Parathyroid adenoma (tissue), 2 donors: ENCODE measurements around the gene TNS3.
A peak's percentile ranks its signal among the peaks of the same experiment; 100 is the strongest.

Experiments
- H2AFZ ChIP-seq: fragments of 300-600 bp; sonication (generic); one replicate; pipeline ENCODE4 v1.7.0; 2017; ENCODE audit warnings: antibody characterized with exemption, mild to moderate bottlenecking
- H3K27ac ChIP-seq: fragments of 300-600 bp; sonication (generic); one replicate; pipeline ENCODE4 v1.7.0; 2017
- H3K27me3 ChIP-seq: fragments of 300-600 bp; sonication (generic); one replicate; pipeline ENCODE4 v1.7.0; 2017; ENCODE audit warnings: low read length; ENCODE audit not compliant: control insufficient read depth, insufficient read depth
- H3K36me3 ChIP-seq: fragments of 300-600 bp; sonication (generic); one replicate; pipeline ENCODE4 v1.7.0; 2017; ENCODE audit warnings: low read length; ENCODE audit not compliant: control insufficient read depth, insufficient read depth
- H3K4me1 ChIP-seq: fragments of 300-600 bp; sonication (generic); one replicate; pipeline ENCODE4 v1.7.0; 2017; ENCODE audit warnings: control low read depth
- H3K4me2 ChIP-seq: fragments of 300-600 bp; sonication (generic); one replicate; pipeline ENCODE4 v1.7.0; 2017; ENCODE audit warnings: low read length
- H3K4me3 ChIP-seq: fragments of 300-600 bp; sonication (generic); one replicate; pipeline ENCODE4 v1.7.0; 2017; ENCODE audit warnings: low read depth, low read length
- H3K79me2 ChIP-seq: fragments of 300-600 bp; sonication (generic); one replicate; pipeline ENCODE4 v1.7.0; 2017; ENCODE audit warnings: control low read depth
- H3K9ac ChIP-seq: fragments of 300-600 bp; sonication (generic); one replicate; pipeline ENCODE4 v1.7.0; 2017; ENCODE audit warnings: mild to moderate bottlenecking
- H3K9me3 ChIP-seq: fragments of 300-600 bp; sonication (generic); one replicate; pipeline ENCODE4 v1.7.0; 2017; ENCODE audit warnings: low read length; ENCODE audit not compliant: control insufficient read depth
- TF ChIP-seq, protein P1 (sequence below): fragments of 300-600 bp; sonication (generic); IDR thresholded peaks from one replicate; pipeline ENCODE4 v1.7.0; 2017; ENCODE audit warnings: antibody characterized with exemption, mild to moderate bottlenecking
- donor health status: primary hyperparathyroidism.

Gene TNS3

GRCh38 chr7:47430422-47430821, 151.5 kb downstream of the TNS3 start:
- H3K9me3 ChIP-seq = no peaks in the 10 kb centered on the region
- H3K27ac ChIP-seq = no peak overlapping the region
- no peaks in the 10 kb centered on the region for H3K36me3 ChIP-seq
- no peak overlapping the region for H3K9ac ChIP-seq
- H2AFZ ChIP-seq = no peak overlapping the region
- no peak overlapping the region for H3K4me3 ChIP-seq
- peaks cover 29% of the 10 kb centered on the region for H3K4me1 ChIP-seq
- H3K27me3 ChIP-seq = no peaks in the 10 kb centered on the region
- peaks cover 9% of the 10 kb centered on the region for H3K79me2 ChIP-seq
- TF ChIP-seq, protein P1, sequence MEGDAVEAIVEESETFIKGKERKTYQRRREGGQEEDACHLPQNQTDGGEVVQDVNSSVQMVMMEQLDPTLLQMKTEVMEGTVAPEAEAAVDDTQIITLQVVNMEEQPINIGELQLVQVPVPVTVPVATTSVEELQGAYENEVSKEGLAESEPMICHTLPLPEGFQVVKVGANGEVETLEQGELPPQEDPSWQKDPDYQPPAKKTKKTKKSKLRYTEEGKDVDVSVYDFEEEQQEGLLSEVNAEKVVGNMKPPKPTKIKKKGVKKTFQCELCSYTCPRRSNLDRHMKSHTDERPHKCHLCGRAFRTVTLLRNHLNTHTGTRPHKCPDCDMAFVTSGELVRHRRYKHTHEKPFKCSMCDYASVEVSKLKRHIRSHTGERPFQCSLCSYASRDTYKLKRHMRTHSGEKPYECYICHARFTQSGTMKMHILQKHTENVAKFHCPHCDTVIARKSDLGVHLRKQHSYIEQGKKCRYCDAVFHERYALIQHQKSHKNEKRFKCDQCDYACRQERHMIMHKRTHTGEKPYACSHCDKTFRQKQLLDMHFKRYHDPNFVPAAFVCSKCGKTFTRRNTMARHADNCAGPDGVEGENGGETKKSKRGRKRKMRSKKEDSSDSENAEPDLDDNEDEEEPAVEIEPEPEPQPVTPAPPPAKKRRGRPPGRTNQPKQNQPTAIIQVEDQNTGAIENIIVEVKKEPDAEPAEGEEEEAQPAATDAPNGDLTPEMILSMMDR = no peak
- H3K4me2 ChIP-seq = no peak overlapping the region

DNA sequence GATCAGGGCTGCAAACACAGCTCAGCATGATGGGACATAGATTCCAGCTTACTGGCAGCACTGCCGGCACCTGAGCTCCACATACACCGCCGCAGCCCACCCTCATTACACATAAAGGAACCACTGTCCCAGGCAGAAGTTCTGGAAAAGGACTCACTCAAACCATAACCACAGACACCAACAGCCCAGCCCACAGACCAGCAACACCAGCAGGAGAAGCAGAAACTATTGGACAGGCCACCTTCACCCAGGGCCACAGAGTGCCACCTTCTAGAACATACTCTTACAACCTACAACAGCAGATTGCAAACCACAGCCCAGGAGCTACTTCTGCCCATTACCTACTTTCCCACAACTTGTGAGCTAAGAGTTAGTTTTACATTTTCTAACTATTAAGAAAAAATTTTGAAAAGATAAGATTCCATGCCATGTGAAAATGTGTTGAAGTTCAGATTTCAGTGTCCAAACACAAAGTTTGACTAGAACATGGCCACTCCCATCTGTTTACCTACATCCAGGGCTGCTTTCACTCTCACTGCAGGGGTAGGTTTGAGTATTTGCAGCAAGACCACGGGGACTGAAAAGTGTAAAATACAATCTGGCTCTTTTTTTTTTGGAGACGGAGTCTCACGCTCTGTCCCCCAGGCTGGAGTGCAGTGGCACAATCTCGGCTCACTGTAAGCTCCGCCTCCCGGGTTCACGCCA, 153.0 kb downstream of the TNS3 start:
- H3K4me1 ChIP-seq = peaks cover 25% of the 10 kb centered on the region
- peaks cover 9% of the 10 kb centered on the region for H3K79me2 ChIP-seq
- H3K36me3 ChIP-seq = no peaks in the 10 kb centered on the region
- TF ChIP-seq, protein P1 = no peak
- no peak overlapping the region for H3K4me3 ChIP-seq
- no peak overlapping the region for H3K4me2 ChIP-seq
- no peak overlapping the region for H3K9ac ChIP-seq
- H3K27me3 ChIP-seq = no peaks in the 10 kb centered on the region
- H2AFZ ChIP-seq = peak overlapping the region; percentile 39
- peak overlapping the region; percentile 26 for H3K27ac ChIP-seq
- H3K9me3 ChIP-seq = no peaks in the 10 kb centered on the region

GRCh38 chr7:47428052-47428767, 153.7 kb downstream of the TNS3 start:
- Histone ChIP-seq H3K79me2 (peaks cover 9% of the 10 kb centered on the region), H3K36me3 (no peaks in the 10 kb centered on the region), H3K4me1 (peaks cover 24% of the 10 kb centered on the region), H3K9me3 (no peaks in the 10 kb centered on the region), H3K27me3 (no peaks in the 10 kb centered on the region), H3K4me2 (no peak overlapping the region), H3K4me3 (no peak overlapping the region), H3K27ac (peak overlapping the region; percentile 26), H2AFZ (peak overlapping the region; percentile 39), H3K9ac (no peak overlapping the region)
- TF ChIP-seq, protein P1 = no peak

DNA sequence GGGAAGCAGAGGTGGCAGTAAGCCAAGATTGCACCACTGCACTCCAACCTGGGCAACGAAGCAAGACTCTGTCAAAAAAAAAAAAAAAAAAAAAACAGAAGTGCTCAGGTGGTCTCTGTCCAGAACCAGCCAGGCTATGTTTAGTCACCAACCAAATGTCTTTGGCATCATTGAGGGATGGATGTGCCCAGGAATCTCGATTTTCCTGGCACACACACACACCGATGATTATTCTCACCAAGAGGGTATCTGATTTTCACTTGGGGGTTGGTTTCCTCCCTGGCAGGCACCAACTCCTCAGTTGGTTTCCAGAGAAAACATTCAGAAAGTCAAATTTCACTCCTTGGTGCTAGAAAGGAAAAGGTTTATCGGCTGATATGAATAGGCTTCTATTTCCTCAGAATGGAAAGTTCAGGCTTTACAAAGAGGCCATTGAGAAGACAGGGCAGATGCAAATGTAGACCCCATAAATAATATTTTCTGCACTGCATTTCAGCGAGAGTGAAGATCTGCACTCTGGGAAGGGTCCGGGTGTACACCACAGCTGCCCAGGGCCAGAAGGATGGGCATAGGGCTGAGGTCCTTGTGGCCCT, 154.8 kb downstream of the TNS3 start:
- H3K4me2 ChIP-seq = no peak overlapping the region
- H3K79me2 ChIP-seq = peaks cover 9% of the 10 kb centered on the region
- no peak overlapping the region for H3K27ac ChIP-seq
- no peaks in the 10 kb centered on the region for H3K36me3 ChIP-seq
- no peak overlapping the region for H2AFZ ChIP-seq
- no peaks in the 10 kb centered on the region for H3K27me3 ChIP-seq
- H3K4me1 ChIP-seq = peaks cover 23% of the 10 kb centered on the region
- no peak overlapping the region for H3K9ac ChIP-seq
- H3K4me3 ChIP-seq = no peak overlapping the region
- H3K9me3 ChIP-seq = no peaks in the 10 kb centered on the region
- TF ChIP-seq, protein P1 = no peak
